GM23338 (cell line): ENCODE measurements around the gene EMID1.

Experiments
- CREB1 ChIP-seq: fragments of 250-450 bp; sonication (Bioruptor Pico); IDR thresholded peaks from 2 replicates; pipeline ENCODE4 v1.5.0; 2020; ENCODE audit warnings: low read depth, mild to moderate bottlenecking, moderate library complexity
- EZH2 ChIP-seq: fragments of 200-600 bp; sonication (generic); IDR thresholded peaks from one replicate; pipeline ENCODE4 v1.8.0; 2017; ENCODE audit warnings: antibody characterized with exemption, mild to moderate bottlenecking, low read depth; ENCODE audit not compliant: unreplicated experiment
- EZH2phosphoT487 ChIP-seq: fragments of 200-600 bp; sonication (generic); IDR thresholded peaks from one replicate; pipeline ENCODE4 v1.8.1; 2018; ENCODE audit warnings: antibody characterized with exemption; ENCODE audit not compliant: unreplicated experiment
- JUNB ChIP-seq: IDR thresholded peaks from one replicate; pipeline ENCODE4 v1.6.1; 2016; ENCODE audit warnings: antibody characterized with exemption; ENCODE audit not compliant: unreplicated experiment
- POLR2AphosphoS5 ChIP-seq: IDR thresholded peaks from 2 replicates; pipeline ENCODE4 v1.6.1; 2016; ENCODE audit warnings: antibody characterized with exemption, low read depth
- REST ChIP-seq: IDR thresholded peaks from one replicate; pipeline ENCODE4 v1.6.1; 2018; ENCODE audit warnings: antibody characterized with exemption; ENCODE audit not compliant: unreplicated experiment
- TF ChIP-seq, protein P1 (sequence below), 2 experiments: fragments of 200-600 bp in 1 of 2; sonication (generic) in 1 of 2; conservative IDR thresholded peaks; 2 replicates each; pipeline versions ENCODE4 v1.5.1 to v1.6.1; 2016 to 2017; ENCODE audit warnings: antibody characterized with exemption in 2 of 2, low read depth in 2 of 2, mild to moderate bottlenecking in 2 of 2, moderate library complexity in 1 of 2

- TF ChIP-seq, protein P1, sequence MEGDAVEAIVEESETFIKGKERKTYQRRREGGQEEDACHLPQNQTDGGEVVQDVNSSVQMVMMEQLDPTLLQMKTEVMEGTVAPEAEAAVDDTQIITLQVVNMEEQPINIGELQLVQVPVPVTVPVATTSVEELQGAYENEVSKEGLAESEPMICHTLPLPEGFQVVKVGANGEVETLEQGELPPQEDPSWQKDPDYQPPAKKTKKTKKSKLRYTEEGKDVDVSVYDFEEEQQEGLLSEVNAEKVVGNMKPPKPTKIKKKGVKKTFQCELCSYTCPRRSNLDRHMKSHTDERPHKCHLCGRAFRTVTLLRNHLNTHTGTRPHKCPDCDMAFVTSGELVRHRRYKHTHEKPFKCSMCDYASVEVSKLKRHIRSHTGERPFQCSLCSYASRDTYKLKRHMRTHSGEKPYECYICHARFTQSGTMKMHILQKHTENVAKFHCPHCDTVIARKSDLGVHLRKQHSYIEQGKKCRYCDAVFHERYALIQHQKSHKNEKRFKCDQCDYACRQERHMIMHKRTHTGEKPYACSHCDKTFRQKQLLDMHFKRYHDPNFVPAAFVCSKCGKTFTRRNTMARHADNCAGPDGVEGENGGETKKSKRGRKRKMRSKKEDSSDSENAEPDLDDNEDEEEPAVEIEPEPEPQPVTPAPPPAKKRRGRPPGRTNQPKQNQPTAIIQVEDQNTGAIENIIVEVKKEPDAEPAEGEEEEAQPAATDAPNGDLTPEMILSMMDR (conservative IDR thresholded peaks at IDR 0.05; ENCODE audit: low read depth in 2 of 2) = no peak
- TF ChIP-seq EZH2 (no peak), JUNB (no peak), POLR2AphosphoS5 (no peak), CREB1 (CRISPR knock-in tag) (no peak), EZH2phosphoT487 (no peak), REST (no peak)
Measured at GRCh38 chr22:29226351-29226981, 20.8 kb downstream of the EMID1 start.
